Natural killer cell (primary cell): ENCODE measurements around the gene SNCB. TPM values are rescaled to one million over a fixed set of nuclear protein-coding genes. Genes with fewer than 3 reads are reported as not detected.

ENCODE experiments used
- ATAC-seq, 3 donors: fragments of 150-1000 bp in 2 of 3; fragments of 200-7000 bp in 1 of 3; cut with Tn5 transposase; 1 replicate in 1 of 3; 2 replicates in 2 of 3; pipeline ENCODE4 v1.10.0; 2021; ENCODE audit warnings: mild to moderate bottlenecking in 2 of 3, moderate library complexity in 2 of 3
- DNase-seq, 2 donors: peaks; one replicate each; pipeline versions ENCODE4 v3.0.0 to v3.0.0-alpha.2; 2013 to 2021; ENCODE audit warnings: mixed read lengths in 1 of 2
- H3K27ac ChIP-seq: one replicate; pipeline ENCODE4 v1.5.1; 2013; ENCODE audit warnings: mild to moderate bottlenecking, low read length
- H3K27me3 ChIP-seq: one replicate; pipeline ENCODE4 v1.6.1; 2013; ENCODE audit warnings: low read length; ENCODE audit not compliant: control insufficient read depth, insufficient read depth
- H3K36me3 ChIP-seq: one replicate; pipeline ENCODE4 v1.6.1; 2013; ENCODE audit warnings: low read length; ENCODE audit not compliant: control insufficient read depth, insufficient read depth
- H3K4me1 ChIP-seq: one replicate; pipeline ENCODE4 v1.6.1; 2013; ENCODE audit warnings: low read length; ENCODE audit not compliant: control insufficient read depth, insufficient read depth
- H3K4me3 ChIP-seq: one replicate; pipeline ENCODE4 v1.5.1; 2013; ENCODE audit warnings: low read length
- H3K9me3 ChIP-seq: one replicate; pipeline ENCODE4 v1.6.1; 2013; ENCODE audit warnings: low read length; ENCODE audit not compliant: control insufficient read depth, insufficient read depth
- H3K27ac Mint-ChIP-seq, 2 donors: one replicate each; pipeline ENCODE4 v1.8.0; 2022; ENCODE audit warnings: mild to moderate bottlenecking in 2 of 2, mixed read lengths in 2 of 2, moderate library complexity in 1 of 2
- H3K27me3 Mint-ChIP-seq, 2 donors: one replicate each; pipeline ENCODE4 v1.8.0; 2022; ENCODE audit warnings: low read depth in 2 of 2, mixed read lengths in 2 of 2
- H3K36me3 Mint-ChIP-seq: one replicate; pipeline ENCODE4 v1.8.0; 2022; ENCODE audit warnings: mixed read lengths
- H3K4me1 Mint-ChIP-seq, 2 donors: one replicate each; pipeline ENCODE4 v1.8.0; 2022; ENCODE audit warnings: mixed read lengths in 2 of 2
- H3K4me3 Mint-ChIP-seq: one replicate; pipeline ENCODE4 v1.8.0; 2022; ENCODE audit warnings: mild to moderate bottlenecking, moderate library complexity, mixed read lengths
- H3K9me3 Mint-ChIP-seq, 2 donors: one replicate each; pipeline ENCODE4 v1.8.0; 2022; ENCODE audit warnings: mixed read lengths in 2 of 2
- WGBS: methylation state at CpG from one replicate; pipeline ENCODE4 v1.1.7; 2013; ENCODE audit warnings: missing lambda C conversion rate; ENCODE audit not compliant: insufficient coverage; 5-methylcytosine and 5-hydroxymethylcytosine counted together
- intact Hi-C: fragments of 100-400 bp; cut with micrococcal nuclease; formaldehyde crosslinking; loops from one replicate; pipeline ENCODE4 v1.14.2; 2022
- total RNA-seq, 4 donors: library from RNA; stranded (reverse); fragments of 120-200 nt in 1 of 4; gene quantifications; one replicate each; pipeline versions ENCODE4 v1.2.3 to v1.2.4, GENCODE V29; 2013 to 2022
- TF ChIP-seq, protein P1 (sequence below): fragments of 200-600 bp; IDR thresholded peaks from one replicate; pipeline ENCODE4 v1.8.0; 2022; ENCODE audit warnings: antibody characterized with exemption

SNCB gene
- total RNA-seq, 3 donors from 2014 or later (not counting 1 experiment from before 2014, with no cell fraction given) = not detected

DNA sequence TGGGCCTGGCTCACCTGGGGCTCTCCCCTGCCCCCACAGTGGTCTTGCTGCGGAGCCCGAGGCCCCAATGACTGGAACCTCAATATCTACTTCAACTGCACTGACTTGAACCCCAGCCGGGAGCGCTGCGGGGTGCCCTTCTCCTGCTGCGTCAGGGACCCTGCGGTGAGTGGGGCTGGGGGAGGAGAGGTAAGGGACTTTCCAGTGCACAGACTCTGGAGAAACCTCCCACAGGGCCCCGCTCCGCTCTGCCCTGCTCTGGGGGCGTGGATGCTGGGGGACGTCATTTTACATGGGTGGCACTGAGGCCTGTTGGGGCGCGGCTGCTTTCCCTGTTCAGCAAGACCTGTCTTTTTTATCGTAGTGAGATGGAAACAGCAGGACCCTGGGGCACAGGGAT lies 24.5 kb upstream of the SNCB start:
- Mint-ChIP-seq H3K9me3 (no peaks in the 10 kb centered on the region), H3K4me1 (peaks cover 50 to 63% of the 10 kb centered on the region in 2 donors), H3K36me3 (no peaks in the 10 kb centered on the region), H3K27ac (no peak overlapping the region), H3K27me3 (no peaks in the 10 kb centered on the region), H3K4me3 (no peak overlapping the region)
- Histone ChIP-seq H3K9me3 (no peaks in the 10 kb centered on the region), H3K36me3 (peaks cover 8% of the 10 kb centered on the region), H3K4me1 (peaks cover 67% of the 10 kb centered on the region), H3K27me3 (no peaks in the 10 kb centered on the region), H3K27ac (no peak overlapping the region), H3K4me3 (no peak overlapping the region)
- 94% methylated on average over 14 of the region's 14 CpGs for WGBS
- no peak for ATAC-seq
- TF ChIP-seq, protein P1, sequence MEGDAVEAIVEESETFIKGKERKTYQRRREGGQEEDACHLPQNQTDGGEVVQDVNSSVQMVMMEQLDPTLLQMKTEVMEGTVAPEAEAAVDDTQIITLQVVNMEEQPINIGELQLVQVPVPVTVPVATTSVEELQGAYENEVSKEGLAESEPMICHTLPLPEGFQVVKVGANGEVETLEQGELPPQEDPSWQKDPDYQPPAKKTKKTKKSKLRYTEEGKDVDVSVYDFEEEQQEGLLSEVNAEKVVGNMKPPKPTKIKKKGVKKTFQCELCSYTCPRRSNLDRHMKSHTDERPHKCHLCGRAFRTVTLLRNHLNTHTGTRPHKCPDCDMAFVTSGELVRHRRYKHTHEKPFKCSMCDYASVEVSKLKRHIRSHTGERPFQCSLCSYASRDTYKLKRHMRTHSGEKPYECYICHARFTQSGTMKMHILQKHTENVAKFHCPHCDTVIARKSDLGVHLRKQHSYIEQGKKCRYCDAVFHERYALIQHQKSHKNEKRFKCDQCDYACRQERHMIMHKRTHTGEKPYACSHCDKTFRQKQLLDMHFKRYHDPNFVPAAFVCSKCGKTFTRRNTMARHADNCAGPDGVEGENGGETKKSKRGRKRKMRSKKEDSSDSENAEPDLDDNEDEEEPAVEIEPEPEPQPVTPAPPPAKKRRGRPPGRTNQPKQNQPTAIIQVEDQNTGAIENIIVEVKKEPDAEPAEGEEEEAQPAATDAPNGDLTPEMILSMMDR = no peak
- DNase-seq = peak in 1 of 2 donors; percentile 42
- intact Hi-C loops = loop anchor here (5.0 kb wide), 1 partner anchor 457 kb away; no protein-coding TSS in a partner anchor

DNA sequence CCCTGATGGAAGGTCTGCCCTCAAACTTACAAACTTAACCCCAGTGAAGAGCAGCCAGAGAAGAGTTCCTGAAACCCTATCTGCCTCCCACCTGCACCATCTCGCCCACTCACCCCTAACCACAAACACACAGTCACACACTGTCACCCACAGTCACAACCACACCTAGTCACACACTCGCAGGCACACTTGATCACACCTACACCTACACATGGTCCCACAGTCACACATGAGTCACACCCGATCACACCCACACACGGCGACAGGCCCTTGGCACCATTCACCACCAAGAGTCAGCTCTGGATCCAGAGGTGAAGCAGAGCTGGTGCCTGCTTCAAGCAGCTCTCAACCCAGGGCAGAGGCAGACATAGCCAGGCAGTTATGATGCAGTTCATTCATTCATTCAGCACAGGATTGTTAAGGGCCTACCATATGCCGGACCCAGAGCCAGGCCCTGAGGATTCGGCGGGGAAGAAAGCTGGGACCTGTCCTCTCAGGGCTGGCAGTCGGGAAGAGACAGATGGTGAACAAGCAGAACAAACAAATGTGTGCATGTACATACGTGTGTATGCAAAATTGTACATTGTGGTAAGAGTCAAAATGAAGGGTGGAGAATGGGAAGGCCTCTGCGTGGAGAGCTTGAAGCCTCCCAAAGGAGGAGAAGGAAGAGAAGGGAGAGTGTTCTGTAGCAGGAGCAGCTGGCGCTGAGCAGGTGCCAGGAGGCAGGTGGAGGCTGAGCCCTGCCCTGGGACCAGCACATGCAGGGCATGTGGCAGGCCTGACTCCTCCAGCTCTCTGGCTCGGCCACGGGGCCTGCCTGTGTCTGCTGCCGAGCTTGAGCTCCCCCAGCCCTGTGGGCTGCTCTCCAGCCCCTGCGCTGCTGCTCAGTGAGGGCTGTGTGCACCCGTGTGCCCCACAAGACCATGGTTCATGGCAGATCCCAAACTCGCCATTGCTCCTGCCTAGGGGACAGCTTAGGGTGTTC lies 23.4 kb upstream of the SNCB start:
- Mint-ChIP-seq H3K27ac (peak overlapping the region; percentile 71 to 78), H3K4me3 (peak overlapping the region; percentile 29), H3K27me3 (no peaks in the 10 kb centered on the region), H3K9me3 (no peaks in the 10 kb centered on the region), H3K4me1 (peaks cover 51 to 65% of the 10 kb centered on the region in 2 donors), H3K36me3 (no peaks in the 10 kb centered on the region)
- Histone ChIP-seq H3K36me3 (peaks cover 8% of the 10 kb centered on the region), H3K27me3 (no peaks in the 10 kb centered on the region), H3K27ac (peak overlapping the region; percentile 42), H3K4me1 (peaks cover 69% of the 10 kb centered on the region), H3K4me3 (no peak overlapping the region), H3K9me3 (no peaks in the 10 kb centered on the region)
- DNase-seq = peak; percentile 47 to 54
- ATAC-seq = peak; percentile 51 to 68 (median 66)
- TF ChIP-seq, protein P1 = no peak
- WGBS = 72% methylated on average over 18 of the region's 18 CpGs
- intact Hi-C loops = no loop called here

DNA sequence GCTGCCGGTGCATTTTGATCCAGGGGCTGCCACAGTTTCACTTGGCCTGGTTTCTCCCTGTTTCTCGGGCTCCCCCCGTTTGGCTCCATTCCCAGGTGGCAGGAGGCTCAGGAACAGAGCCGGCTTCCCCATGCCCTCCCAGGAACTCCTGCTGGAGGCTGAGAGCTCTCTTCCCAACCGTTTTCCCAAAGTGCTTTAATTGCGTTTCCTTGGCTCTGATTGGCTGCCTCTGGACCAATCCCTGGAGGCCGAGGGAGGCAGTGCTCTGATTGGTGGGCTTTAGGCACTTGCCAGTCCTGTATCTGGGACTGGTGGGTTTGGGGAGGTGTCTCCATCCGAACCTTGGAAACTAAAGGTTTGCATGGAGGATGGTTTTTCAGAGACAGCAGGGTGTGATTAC lies 21.8 kb upstream of the SNCB start:
- H3K27ac Mint-ChIP-seq = peak overlapping the region in 1 of 2 donors; percentile 78
- DNase-seq (no peak), ATAC-seq (no peak)
- WGBS = 96% methylated on average over 7 of the region's 8 CpGs
- Histone ChIP-seq H3K27me3 (no peaks in the 10 kb centered on the region), H3K4me1 (peaks cover 69% of the 10 kb centered on the region), H3K36me3 (peaks cover 5% of the 10 kb centered on the region), H3K27ac (no peak overlapping the region), H3K9me3 (no peaks in the 10 kb centered on the region), H3K4me3 (no peak overlapping the region)
- no peaks in the 10 kb centered on the region for H3K27me3 Mint-ChIP-seq
- peaks cover 44 to 63% of the 10 kb centered on the region in 2 donors for H3K4me1 Mint-ChIP-seq
- H3K4me3 Mint-ChIP-seq = no peak overlapping the region
- no peaks in the 10 kb centered on the region for H3K36me3 Mint-ChIP-seq
- no peaks in the 10 kb centered on the region for H3K9me3 Mint-ChIP-seq
- TF ChIP-seq, protein P1 = no peak
- intact Hi-C loops = no loop called here
